Vagina (tissue), 2 donors: ENCODE measurements around the gene MUC22.

ENCODE experiments used
- POLR2AphosphoS5 ChIP-seq, 2 donors: sonication (generic); formaldehyde crosslinking; IDR thresholded peaks; one replicate each; pipeline ENCODE4 v1.9.0; 2017; ENCODE audit warnings: antibody characterized with exemption in 2 of 2, mild to moderate bottlenecking in 2 of 2, low read depth in 1 of 2; ENCODE audit not compliant: insufficient read depth in 1 of 2
- TF ChIP-seq, protein P1 (sequence below), 3 experiments: fragments of 450-650 bp in 2 of 3; fragments of 200-600 bp in 1 of 3; sonication (generic) in 1 of 3; IDR thresholded peaks; one replicate each; pipeline ENCODE4 v1.5.1; 2017 to 2019; ENCODE audit warnings: antibody characterized with exemption in 3 of 3, mild to moderate bottlenecking in 2 of 3, moderate library complexity in 2 of 3

- TF ChIP-seq, protein P1, sequence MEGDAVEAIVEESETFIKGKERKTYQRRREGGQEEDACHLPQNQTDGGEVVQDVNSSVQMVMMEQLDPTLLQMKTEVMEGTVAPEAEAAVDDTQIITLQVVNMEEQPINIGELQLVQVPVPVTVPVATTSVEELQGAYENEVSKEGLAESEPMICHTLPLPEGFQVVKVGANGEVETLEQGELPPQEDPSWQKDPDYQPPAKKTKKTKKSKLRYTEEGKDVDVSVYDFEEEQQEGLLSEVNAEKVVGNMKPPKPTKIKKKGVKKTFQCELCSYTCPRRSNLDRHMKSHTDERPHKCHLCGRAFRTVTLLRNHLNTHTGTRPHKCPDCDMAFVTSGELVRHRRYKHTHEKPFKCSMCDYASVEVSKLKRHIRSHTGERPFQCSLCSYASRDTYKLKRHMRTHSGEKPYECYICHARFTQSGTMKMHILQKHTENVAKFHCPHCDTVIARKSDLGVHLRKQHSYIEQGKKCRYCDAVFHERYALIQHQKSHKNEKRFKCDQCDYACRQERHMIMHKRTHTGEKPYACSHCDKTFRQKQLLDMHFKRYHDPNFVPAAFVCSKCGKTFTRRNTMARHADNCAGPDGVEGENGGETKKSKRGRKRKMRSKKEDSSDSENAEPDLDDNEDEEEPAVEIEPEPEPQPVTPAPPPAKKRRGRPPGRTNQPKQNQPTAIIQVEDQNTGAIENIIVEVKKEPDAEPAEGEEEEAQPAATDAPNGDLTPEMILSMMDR (IDR thresholded peaks at IDR 0.05): peak in 1 of 3 experiments; percentile 20
- TF ChIP-seq POLR2AphosphoS5 (IDR thresholded peaks at IDR 0.05; ENCODE audit: insufficient read depth in 1 of 2, low read depth in 1 of 2): no peak
Observed at GRCh38 chr6:31042806-31043205, 32.5 kb downstream of the MUC22 start.
